GM12892 (cell line): ENCODE results near the gene ENTPD1.

Source experiments
- DNase-seq: peaks from one replicate; pipeline ENCODE4 v3.0.0; 2011; ENCODE audit not compliant: insufficient read length
- FAIRE-seq: peaks from 2 replicates; lab custom pipeline; 2011; peaks lifted over from hg19 to GRCh38; lab: Jason Lieb, UNC
- POLR2A ChIP-seq: IDR thresholded peaks from 2 replicates; pipeline ENCODE4 v1.6.1; 2011; ENCODE audit warnings: low read depth, low read length, control low read depth
- POLR2AphosphoS5 ChIP-seq: IDR thresholded peaks from 2 replicates; pipeline ENCODE4 v1.6.1; 2011; ENCODE audit warnings: low read depth, low read length, control low read depth
- TAF1 ChIP-seq: IDR thresholded peaks from 2 replicates; pipeline ENCODE4 v1.6.1; 2011; ENCODE audit warnings: low read depth, mild to moderate bottlenecking, control low read depth, low read length, borderline replicate concordance

Gene ENTPD1

DNA sequence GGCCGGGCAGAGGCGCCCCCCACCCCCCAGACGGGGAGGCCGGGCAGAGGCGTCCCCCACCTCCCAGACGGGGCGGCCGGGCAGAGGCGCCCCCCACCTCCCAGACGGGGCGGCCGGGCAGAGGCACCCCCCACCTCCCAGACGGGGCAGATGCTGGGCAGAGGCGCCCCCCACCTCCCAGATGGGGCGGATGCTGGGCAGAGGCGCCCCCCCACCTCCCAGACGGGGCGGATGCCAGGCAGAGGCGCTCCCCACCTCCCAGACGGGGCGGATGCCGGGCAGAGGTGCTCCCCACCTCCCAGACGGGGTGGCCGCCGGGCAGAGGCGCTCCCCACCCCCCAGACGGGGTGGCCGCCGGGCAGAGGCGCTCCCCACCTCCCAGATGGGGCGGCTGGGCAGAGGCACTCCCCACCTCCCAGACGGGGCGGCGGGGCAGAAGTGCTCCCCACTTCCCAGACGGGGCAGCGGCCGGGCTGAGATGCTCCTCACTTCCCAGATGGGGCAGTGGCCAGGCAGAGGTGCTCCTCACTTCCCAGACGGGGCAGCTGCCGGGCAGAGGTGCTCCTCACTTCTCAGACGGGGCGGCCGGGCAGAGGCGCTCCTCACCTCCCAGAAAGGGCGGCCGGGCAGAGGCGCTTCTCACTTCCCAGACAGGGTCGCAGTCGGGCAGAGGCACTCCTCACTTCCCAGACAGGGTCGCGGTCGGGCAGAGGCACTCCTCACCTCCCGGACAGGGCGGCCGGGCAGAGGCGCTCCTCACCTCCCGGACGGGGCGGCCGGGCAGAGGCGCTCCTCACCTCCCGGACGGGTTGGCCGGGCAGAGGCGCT, 53.6 kb downstream of the ENTPD1 start:
- DNase-seq (no peak), FAIRE-seq (no peak)
- TF ChIP-seq TAF1: no peak
- no peak for TF ChIP-seq POLR2A
- TF ChIP-seq POLR2AphosphoS5: no peak

DNA sequence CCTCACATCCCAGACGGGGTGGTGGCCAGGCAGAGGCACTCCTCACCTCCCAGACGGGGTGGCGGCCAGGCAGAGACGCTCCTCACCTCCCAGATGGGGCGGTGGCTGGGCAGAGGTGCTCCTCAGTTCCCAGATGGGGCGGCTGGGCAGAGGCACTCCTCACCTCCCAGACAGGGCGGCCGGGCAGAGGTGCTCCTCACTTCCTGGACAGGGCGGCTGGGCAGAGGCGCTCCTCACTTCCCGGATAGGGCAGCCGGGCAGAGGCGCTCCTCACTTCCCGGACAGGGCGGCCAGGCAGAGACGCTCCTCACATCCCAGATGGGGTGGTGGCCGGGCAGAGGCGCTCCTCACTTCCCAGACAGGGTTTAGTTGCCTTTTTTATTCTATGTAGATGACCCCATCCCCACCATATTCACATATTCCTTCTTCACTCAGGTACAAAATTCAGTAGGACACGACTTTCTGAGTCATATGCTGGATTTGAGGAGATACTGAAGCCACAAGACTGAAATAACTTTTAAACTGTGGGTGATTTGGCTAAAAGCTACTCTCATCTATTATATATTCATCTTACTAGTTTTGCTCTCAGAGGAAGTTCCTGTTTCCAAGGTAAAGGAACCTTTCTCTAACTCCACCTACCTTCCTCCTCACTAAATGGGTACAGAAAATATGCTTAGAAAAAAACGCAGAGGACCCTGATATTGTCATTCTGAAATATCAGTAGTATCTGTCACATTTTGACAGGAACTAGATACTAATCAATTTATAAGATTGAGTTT, 54.4 kb downstream of the ENTPD1 start:
- no peak for FAIRE-seq
- no peak for DNase-seq
- TF ChIP-seq POLR2A (no peak), TAF1 (no peak), POLR2AphosphoS5 (no peak)

DNA sequence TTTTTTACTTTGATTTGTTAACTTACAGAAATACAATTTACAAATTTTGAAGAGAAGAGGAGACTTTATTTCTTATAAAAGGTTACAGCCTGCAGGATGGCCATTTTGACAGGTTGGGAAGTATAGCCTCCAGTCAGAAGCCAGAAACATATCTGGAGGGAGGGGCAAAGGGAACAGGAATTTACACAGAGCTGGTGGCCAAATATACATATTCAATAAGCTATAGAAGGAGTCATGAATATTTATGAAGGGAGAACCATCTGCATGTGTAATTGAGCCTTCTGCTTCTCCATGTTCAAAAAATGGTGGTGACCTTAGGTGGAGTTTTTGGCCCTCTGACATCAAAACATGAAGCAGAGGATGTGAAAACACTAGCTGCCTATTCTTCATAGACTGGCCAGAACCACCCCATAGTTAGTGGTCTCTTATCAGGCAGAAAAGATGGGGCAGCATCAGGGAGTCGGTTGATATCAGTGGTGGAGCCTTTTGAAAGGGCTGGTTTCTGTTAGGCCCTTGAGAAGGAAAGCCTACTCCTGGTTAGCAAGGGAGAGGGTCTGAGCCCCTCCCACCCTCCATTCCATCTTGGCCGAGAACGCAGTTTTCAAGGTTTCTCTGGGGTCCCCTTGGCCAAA, 57.2 kb downstream of the ENTPD1 start:
- TF ChIP-seq POLR2AphosphoS5 (no peak), TAF1 (no peak), POLR2A (no peak)
- FAIRE-seq (no peak), DNase-seq (no peak)

DNA sequence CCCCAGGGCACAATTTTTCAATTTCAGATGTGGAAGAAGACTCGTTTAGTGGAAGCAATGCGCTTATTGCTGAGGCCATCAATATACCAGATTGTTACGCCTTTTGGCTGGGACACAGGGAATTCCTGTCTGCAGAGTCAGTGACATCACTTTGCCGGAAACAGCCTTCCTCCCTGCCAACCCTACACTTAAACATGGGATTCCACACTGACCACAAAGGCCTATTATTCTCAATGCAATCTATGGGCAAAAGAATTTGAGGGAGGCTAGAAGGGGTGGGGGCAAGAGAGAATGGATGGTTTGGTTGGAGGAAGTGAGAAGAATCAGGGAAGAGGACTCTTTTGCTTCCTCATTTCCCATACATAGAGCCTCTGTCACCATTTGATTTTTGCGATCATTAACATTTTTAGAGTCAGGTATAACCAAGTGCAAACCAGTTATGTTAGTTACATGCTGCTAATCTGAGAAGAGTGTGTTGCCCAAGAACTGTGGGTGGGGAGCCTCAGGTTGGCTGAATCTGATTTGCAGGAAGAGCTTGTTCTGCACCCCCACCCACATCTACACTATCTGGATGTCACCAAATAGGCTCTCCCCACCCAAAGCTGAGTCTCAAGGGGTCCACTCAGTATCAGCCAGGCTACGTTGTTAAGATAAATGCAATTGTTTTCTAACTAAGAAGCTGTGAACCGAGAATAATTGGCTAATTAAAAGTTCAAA, 58.2 kb downstream of the ENTPD1 start:
- no peak for DNase-seq
- no peak for TF ChIP-seq POLR2AphosphoS5
- no peak for TF ChIP-seq POLR2A
- no peak for TF ChIP-seq TAF1
- peak; percentile 42 for FAIRE-seq

DNA sequence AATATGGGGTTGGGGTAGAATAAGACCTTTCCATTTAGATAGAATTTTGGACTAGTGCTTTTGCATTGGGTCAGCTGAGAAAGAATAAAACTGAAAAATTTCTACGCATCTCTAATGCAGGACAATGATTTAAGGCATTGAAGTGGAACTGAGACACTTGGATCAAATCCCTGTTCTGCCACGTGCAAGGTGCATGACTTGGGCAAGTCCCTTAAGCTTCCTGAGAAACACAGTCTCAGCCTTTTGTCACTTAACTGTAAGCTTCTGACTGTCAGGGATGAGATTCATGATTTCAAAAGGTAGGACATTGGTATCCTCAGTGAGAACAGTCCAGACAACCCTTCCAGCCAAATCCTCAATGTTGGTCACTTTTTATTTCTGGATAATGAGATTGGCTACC, 59.2 kb downstream of the ENTPD1 start:
- DNase-seq (no peak), FAIRE-seq (no peak)
- TF ChIP-seq POLR2AphosphoS5: no peak
- TF ChIP-seq TAF1: no peak
- no peak for TF ChIP-seq POLR2A

DNA sequence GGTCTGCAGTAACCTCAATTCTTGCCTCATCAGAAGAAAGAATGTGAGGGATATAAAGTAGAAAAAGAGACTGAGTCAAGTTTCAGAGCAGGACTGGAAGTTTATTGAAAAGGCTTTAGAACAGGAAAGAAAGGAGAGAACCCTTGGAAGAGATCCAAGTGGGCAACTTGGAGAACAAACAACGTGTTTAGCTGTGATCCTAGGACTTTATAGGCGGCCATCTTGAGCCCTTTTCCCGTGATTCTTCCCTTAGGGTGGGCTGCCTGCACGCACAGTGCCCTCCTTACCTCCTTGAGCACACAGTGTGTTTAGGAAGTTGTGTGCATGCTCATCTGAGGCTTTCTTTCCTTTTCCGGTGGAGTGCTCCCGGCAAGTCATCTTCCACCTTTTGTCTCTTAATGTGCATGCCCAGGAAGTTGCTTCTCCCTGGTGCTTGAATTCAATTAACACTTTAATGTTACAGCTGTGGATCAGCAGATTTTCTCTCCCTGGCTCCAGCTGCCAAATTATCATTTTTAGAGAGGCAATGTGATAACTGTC, 59.8 kb downstream of the ENTPD1 start:
- FAIRE-seq (no peak), DNase-seq (no peak)
- TF ChIP-seq POLR2A (no peak), TAF1 (no peak), POLR2AphosphoS5 (no peak)

DNA sequence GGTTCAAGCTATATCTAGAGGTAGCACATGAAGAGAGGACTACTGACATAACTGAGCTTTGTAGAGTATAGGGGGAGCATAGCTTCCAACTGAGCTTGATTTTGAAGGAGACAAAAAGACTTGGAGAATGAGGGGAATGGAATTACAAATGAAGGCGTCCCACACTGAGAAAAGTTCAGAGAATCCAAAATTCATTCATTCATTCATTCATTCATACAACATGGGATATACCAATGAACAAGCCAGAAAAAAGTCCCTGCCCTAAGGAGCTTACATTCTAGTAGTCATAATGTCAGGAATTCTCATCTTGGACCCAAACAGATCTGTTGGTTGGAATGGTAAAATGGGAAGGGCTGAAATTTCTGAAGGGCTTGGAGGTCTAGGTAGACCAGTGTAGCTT, 62.0 kb downstream of the ENTPD1 start:
- FAIRE-seq: peak; percentile 57
- DNase-seq: no peak

DNA sequence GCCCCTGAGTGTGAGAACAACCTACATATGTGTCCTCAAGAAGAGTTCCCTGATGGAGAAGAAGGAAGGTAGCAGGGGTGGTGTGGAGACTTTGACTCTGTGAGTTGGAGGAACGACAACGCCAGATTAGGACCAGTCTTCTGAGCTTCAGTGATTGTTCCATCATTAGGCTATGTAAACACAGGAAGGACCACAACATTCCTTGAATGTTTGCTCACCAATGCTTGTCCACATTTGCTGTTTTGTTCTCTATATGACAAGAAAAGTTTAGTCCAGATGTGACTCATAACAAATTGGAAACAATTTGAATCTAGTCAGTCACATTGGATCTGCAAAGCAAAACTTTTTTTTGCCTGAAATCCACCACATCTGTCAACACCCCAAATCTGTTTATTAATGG, 62.7 kb downstream of the ENTPD1 start:
- no peak for TF ChIP-seq POLR2A
- TF ChIP-seq TAF1: no peak
- TF ChIP-seq POLR2AphosphoS5: no peak
- DNase-seq (no peak), FAIRE-seq (peak; percentile 85)

More for the DNA sequence above, 62.0 kb downstream of the ENTPD1 start:
- TF ChIP-seq POLR2AphosphoS5: no peak
- no peak for TF ChIP-seq TAF1
- TF ChIP-seq POLR2A: no peak

DNA sequence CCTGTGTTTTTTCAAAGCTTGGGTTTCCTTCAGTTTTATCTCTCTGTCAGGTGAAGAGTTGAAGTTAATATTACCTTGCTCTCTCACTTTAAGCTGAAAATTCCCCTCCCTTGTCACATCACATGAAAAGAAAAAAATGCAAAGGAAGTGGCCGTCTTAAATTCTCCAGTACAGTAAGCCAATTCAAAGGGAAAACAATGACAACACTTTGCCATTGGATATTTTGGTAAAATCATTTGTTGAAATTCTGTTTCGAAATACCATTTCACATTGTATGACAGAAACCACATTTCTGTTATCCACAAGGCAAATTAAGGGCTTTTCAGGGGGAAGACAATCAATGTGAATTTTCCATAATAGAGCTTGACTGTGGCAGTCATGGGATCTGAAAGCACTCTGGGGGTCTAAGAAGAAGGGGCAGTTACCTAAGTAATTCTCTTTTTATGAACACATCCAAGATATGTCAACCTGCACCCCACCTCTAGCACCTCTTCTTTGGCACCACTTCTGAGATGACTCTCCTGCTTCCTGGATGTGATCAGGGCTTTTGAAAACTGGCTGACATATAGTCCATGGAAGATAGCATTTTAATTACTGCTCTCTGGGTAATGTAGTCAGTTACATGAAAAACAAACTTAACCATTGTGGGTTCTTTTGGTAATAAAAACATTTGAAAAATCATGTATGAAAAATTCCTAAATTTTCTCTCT, 63.8 kb downstream of the ENTPD1 start:
- TF ChIP-seq POLR2A (no peak), POLR2AphosphoS5 (no peak), TAF1 (no peak)
- DNase-seq: no peak

DNA sequence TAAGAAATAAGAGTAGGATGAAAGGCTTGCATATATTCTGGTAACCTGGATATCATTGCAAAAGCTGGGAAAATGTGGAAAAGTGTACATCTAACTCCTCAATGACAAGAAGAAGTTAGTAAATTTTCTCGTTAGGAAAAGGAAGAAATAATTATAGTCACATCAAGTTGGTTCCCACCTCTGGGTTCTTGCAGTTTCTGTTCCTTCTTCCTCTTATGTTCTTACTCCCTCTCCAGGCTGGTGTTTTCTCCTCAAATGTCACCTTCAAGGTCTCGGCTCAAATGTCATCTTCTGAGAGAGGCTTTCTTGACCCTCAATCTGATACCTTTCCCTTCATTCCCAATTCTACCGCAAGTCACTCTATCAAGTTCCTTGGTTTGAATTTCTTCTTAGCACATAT, 64.4 kb downstream of the ENTPD1 start:
- DNase-seq: no peak
- TF ChIP-seq TAF1: no peak
- no peak for TF ChIP-seq POLR2AphosphoS5
- TF ChIP-seq POLR2A: no peak
- peak; percentile 96 for FAIRE-seq

More for the DNA sequence above, 63.8 kb downstream of the ENTPD1 start:
- peak; percentile 90 for FAIRE-seq

DNA sequence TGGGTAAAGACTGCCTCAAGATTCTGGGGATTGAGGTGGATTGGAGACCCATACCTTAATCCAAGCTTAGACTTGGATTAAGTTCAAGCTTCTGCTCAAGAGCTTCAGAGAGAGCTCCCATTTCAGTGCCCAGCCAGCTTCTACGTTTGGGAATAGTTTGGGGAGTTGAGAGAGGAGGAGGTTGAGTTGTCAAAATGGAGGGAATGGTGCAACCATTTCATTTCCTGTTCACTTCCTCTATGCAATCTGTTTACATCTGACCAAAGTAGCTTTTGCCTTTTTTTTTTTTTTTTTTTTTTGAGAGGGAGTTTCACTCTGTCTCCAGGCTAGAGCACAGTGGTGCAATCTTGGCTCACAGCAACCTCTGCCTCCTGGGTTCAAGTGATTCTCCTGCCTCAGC, 65.8 kb downstream of the ENTPD1 start:
- DNase-seq (no peak), FAIRE-seq (no peak)
- TF ChIP-seq POLR2A (no peak), TAF1 (no peak), POLR2AphosphoS5 (no peak)
